ENCODE measurements around the gene TRIM41.

GRCh38 chr5:181233801-181234454 lies 10.8 kb downstream of the TRIM41 start:
- no peak for TF ChIP-seq EP300 (IDR thresholded peaks at IDR 0.05; ENCODE audit: borderline replicate concordance)
- no peak for TF ChIP-seq MAX (IDR thresholded peaks at IDR 0.05)
- TF ChIP-seq CREB1 (IDR thresholded peaks at IDR 0.05; ENCODE audit: low read depth), result no peak
- no peak for TF ChIP-seq TAF1 (IDR thresholded peaks at IDR 0.05; ENCODE audit: low read depth)
- no peak for TF ChIP-seq USF1 (IDR thresholded peaks at IDR 0.05)
- TF ChIP-seq RAD21 (IDR thresholded peaks at IDR 0.05; ENCODE audit: low read depth), result no peak
- no peak for TF ChIP-seq NFIC (IDR thresholded peaks at IDR 0.05)

Data from Ishikawa (cell line).